Activated CD4-positive, alpha-beta T cell treated with anti-CD3 and anti-CD28 coated beads for 24 hours (primary cell): ENCODE data around the gene ZIC5.

ENCODE experiments used
- DNase-seq, 2 donors: peaks; one replicate each; pipeline ENCODE4 v3.0.0-alpha.2; 2020; ENCODE audit warnings: low read depth in 2 of 2

Gene ZIC5

GRCh38 chr13:99976575-99976974 lies 5.0 kb upstream of the ZIC5 start:
- DNase-seq: no peak

- no peak for DNase-seq
These were observed 4.1 kb upstream of the ZIC5 start for GRCh38 chr13:99975626-99976025.

GRCh38 chr13:99974939-99975561 lies 3.5 kb upstream of the ZIC5 start:
- DNase-seq: no peak

GRCh38 chr13:99974296-99974938 lies 2.9 kb upstream of the ZIC5 start:
- DNase-seq: no peak

GRCh38 chr13:99973808-99974185 lies 2.2 kb upstream of the ZIC5 start:
- no peak for DNase-seq

- no peak for DNase-seq
These were observed 1.7 kb upstream of the ZIC5 start for GRCh38 chr13:99973163-99973807.

- DNase-seq: no peak
These were observed 694 bp upstream of the ZIC5 start for GRCh38 chr13:99972190-99972731.

GRCh38 chr13:99970651-99971575 lies 654 bp downstream of the ZIC5 start:
- no peak for DNase-seq

- DNase-seq: no peak
These were observed 1.5 kb downstream of the ZIC5 start for GRCh38 chr13:99969919-99970650.

- DNase-seq: no peak
These were observed 2.1 kb downstream of the ZIC5 start for GRCh38 chr13:99969453-99969918.

GRCh38 chr13:99968521-99969452 lies 2.8 kb downstream of the ZIC5 start:
- no peak for DNase-seq

GRCh38 chr13:99967869-99968520 lies 3.6 kb downstream of the ZIC5 start:
- DNase-seq: no peak

GRCh38 chr13:99967498-99967868 lies 4.1 kb downstream of the ZIC5 start:
- no peak for DNase-seq

GRCh38 chr13:99966064-99966805 lies 5.3 kb downstream of the ZIC5 start:
- no peak for DNase-seq

GRCh38 chr13:99965329-99966000 lies 6.1 kb downstream of the ZIC5 start:
- DNase-seq: no peak

GRCh38 chr13:99963816-99964339 lies 7.7 kb downstream of the ZIC5 start:
- DNase-seq: no peak

GRCh38 chr13:99962242-99962641 lies 9.3 kb downstream of the ZIC5 start:
- DNase-seq: no peak

GRCh38 chr13:99961636-99962035 lies 9.9 kb downstream of the ZIC5 start:
- DNase-seq: no peak
